Measurements from ENCODE around the gene DCP1A.
"Not testable (repeated sequence)": the region's sequence is repeated elsewhere in the genome, so short reads cannot be mapped to it uniquely, and the experiment has no call there.

Gene DCP1A

DNA sequence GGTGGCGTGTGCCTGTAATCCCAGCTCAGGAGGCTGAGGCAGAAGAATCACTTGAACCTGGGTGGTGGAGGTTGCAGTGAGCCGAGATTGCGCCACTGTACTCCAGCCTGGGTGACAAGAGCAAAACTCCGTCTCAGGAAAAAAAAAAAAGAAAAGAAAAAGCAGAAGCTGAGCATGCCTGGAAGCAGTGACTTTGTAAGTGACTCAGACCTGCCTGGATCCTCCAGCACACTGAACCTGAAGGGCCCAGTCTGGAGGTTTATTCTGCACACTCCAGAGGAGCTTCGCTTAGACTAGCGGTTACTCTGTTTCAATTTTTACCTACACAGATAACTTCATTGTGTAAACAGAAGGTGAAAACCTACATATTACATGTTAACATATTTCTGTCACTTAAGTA, 19.4 kb downstream of the DCP1A start:
- FAIRE-seq: not testable (repeated sequence)

DNA sequence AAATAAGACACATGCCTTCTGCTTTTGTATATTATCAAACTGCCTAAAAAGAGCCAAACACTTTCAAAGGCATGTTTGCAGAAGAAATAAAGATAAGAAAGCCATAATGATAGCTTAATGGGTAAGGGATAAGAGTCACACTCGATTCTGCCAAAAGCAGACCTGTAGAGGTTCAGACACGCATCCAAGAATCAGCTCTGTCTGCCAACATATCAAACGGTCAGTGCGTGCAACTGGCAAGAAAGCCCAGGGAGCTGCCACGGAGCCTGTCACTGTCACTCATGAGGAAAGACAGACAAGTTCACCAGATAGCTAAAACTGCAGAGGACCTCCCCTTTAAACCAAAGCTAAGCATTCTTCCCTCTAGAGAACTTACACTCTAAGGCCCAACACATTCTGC, 23.2 kb downstream of the DCP1A start:
- no peak for FAIRE-seq

DNA sequence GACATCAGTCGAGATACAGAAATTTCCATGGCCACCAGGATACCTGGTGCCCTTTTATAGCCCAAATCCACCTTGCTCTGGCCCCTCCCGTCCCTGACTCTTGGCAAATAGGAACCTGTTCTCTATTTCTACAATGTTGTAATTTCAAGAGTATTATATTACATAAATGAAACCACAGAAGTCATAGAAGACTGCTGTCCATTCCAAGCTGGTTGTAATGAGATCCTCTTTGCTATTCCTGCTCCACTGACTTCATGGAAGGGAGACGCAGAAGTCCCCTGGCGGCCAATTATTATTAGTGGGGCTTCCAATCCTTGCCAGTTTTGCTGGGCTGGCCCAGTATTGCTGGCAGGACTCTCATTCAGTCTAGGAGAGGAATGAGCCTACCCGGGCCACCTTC, 26.6 kb downstream of the DCP1A start:
- FAIRE-seq: no peak

DNA sequence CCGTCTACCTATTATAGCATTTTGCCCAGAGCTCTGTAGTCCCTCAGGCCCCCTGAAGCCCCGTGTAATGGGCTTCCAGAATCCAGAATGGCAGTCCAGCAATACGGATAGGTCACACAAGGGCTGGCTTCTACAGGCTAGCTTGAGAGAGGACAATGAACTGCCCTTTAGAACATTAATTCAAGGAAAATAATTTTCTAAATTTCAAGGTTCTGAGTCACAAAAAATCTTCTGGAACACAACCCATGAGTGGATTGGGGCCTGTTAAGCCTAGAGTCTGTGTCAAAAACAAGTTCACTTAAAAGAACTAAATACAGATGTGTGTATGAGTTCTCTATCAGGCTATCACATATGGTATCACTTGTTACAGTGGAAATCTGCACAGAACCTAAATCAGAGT, 28.8 kb downstream of the DCP1A start:
- no peak for FAIRE-seq

DNA sequence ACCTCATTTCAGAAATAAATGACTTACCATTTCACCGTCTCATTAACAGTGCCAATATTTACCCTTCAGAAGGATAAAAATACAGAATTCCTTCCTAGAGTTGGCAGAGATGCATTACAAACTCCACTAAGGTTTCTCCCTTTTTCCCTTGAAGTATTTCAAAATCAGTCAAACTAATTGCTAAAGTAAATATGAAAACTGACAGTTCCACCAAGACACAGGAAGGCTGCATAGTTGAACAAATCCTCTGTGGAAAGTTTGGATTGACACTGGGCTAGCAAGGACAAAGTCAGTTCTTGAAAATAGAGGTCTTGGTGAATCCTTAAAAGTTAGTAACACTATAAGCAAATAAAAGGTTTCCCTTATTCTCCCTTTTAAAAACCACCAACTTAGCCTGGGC, 34.5 kb downstream of the DCP1A start:
- FAIRE-seq: no peak

DNA sequence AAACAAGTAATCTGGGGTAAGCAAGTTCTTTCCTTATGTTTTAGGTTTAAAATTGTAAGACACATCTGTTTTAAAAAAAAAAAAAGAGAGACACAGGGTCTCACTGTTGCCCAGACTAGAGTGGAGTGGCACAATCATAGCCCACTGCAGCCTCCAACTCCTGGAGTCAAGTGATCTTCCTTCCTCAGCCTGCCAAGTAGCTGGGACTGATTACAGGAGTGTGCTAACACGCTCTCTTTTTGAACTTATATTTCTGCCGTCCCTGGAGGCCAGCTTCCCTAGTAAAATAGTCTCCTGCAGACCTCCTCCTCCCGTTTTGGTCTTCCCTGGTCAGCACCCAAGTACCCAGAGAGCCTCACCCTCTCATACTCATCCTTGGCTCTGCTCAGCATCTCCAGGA, 35.5 kb downstream of the DCP1A start:
- FAIRE-seq: no peak

DNA sequence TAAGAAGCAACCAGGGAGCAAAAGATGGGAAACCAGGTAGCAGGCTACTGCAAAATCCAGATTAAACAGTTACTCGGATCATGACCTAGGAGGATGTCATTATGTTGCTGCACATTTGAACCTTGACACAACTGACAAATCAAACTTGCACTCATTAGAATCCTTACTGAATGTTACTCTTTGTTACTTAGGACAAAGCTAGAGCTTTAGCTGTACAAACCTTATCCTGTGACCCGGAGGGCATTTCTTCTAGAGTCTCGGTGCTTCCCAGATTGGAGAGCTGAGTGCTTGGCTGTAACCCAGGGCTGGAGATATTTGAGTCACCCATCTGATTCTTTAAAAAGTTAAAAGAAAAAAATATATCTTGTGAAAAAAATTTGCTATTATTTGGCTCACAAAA, 43.4 kb downstream of the DCP1A start:
- FAIRE-seq: no peak

GRCh38 chr3:53303549-53303948, 43.8 kb downstream of the DCP1A start:
- FAIRE-seq: no peak

GRCh38 chr3:53300826-53301225, 46.5 kb downstream of the DCP1A start:
- FAIRE-seq: no peak

GRCh38 chr3:53299611-53300023, 47.7 kb downstream of the DCP1A start:
- peak; percentile 97 for FAIRE-seq

DNA sequence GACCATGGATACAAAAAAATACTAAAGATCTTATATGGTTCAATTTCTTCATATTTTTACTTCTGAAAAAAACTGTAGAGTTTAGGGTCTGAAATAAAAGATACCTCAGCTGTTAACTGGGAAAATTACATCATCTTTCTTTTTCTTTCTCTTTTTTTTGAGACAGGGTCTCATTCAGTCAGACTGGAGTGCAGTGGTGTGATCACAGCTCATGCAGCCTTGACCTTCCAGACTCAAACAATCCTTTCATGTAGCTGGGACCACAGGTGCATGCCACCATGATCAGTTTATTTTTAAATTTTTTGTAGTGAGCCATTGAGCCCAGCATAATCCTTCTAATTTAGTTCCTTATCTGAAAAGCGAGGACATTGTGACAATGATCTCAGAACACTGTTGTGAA, 51.9 kb downstream of the DCP1A start:
- no peak for FAIRE-seq

- FAIRE-seq: no peak
Measured at GRCh38 chr3:53293867-53294266, 53.5 kb downstream of the DCP1A start.

DNA sequence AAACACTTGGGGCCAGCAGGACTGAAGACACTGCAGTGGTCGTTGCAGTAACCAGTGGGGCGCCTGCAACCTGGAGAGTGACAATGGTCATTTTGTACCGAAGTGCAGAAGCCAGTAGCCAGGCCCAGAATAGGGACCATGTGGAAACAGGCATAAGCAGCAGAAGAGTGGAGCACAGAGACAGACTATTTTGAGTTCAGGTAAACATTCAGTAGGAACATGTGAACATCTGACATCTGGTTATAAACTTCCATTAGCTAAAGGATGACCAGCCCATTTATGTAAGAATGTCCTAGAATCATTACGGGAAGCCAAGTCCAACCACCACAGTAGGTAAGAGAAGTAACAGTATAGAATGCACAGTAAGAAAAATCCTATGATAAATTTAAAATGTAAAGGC, 59.1 kb downstream of the DCP1A start:
- FAIRE-seq: no peak

GRCh38 chr3:53287131-53287629, 60.2 kb downstream of the DCP1A start:
- FAIRE-seq: no peak

- no peak for FAIRE-seq
Measured at GRCh38 chr3:53286727-53287126, 60.6 kb downstream of the DCP1A start.

GRCh38 chr3:53282581-53282980, 64.8 kb downstream of the DCP1A start:
- no peak for FAIRE-seq

- no peak for FAIRE-seq
Measured at GRCh38 chr3:53278667-53279066, 68.7 kb downstream of the DCP1A start.

DNA sequence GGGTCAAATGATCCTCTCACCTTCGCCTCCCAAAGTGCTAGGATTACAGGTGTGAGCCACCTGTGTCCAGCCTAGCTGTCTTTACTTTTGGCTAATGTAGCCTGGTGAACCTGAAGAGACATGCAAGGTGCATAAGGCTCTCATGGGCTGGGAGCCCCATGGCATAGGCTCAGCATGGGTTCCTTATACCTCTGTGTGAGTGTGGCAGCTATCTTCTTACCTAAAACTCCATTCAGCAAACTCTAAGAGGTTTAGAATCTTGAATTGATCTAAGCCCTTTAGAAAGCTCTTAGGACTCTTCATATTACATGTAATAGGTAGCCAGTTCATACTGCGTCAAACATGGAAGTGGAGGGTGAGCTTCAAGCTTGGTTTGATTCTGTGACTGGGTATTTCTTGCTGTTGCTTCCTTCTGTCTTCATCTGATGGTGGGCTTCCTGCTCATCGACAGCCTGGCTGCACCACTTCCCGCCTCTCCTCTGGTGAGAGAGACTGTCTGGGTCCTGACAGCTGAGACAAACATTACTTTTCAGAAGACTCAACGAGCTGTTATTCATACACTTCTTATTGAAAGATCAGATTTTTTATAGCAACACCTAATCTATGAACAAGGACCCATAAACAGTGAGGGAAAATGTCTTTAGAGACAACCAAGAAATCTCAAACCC, 72.3 kb downstream of the DCP1A start:
- no peak for FAIRE-seq

DNA sequence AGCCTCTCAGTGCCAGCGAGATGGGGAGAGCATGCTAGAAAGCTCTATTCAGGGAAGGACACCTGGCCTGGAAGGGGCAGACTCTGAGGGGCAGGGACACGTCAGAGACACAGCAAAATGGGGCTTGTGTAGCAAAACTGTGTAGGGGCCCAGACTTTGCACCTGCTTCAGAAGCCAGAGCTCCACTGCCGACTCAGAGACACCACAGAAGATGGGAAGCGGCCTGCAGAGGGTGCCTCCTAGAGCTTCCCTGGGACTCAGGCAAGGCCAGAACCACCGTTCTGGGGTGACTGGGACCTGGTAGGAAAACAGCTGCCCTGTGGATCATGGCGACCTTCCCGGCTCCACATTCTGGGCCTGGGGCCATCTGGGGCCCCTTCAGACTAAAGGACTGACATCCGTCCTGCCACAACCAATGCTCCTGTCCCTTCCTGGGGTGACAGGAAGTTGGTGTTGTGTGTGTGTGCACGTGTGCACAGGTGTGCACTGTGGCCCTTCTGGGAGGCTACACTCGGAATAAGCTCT, 74.1 kb downstream of the DCP1A start:
- FAIRE-seq: no peak

- FAIRE-seq: peak; percentile 99
Measured at GRCh38 chr3:53269888-53270880, 77.2 kb downstream of the DCP1A start.

- not testable (repeated sequence) for FAIRE-seq
Measured at GRCh38 chr3:53269193-53269592, 78.2 kb downstream of the DCP1A start.

DNA sequence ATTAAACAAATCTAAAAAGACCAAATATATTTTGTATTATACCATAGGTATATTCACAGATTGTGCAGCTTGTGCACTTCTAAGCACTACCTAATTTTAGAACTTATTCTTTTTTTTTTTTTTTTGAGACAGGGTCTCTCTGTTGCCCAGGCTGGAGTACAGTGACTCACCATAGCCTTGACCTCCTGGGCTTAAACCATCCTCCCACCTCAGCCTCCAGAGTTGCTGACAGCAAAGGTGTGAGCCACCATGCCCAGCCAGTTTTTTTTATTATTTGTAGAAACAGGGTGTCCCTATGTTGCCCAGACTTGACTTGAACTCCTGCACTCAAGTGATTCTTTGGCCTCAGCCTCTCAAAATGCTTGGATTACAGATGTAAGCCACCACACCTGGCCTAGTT, 79.6 kb downstream of the DCP1A start:
- FAIRE-seq: no peak

- no peak for FAIRE-seq
Measured at GRCh38 chr3:53264718-53265117, 82.6 kb downstream of the DCP1A start.

- no peak for FAIRE-seq
Measured at GRCh38 chr3:53263907-53264306, 83.4 kb downstream of the DCP1A start.

Data from G401.6 (cell line).